Hematopoietic multipotent progenitor cell treated with erythropoietin and hydrocortisone succinate and interleukin-3 and kit ligand, for 15 days (in vitro differentiated cells): Measurements from ENCODE around the gene CPA5.

ENCODE experiments used
- DNase-seq: peaks from one replicate; pipeline ENCODE4 v3.0.0-alpha.2; 2015; ENCODE audit warnings: low spot score

CPA5 gene

DNA sequence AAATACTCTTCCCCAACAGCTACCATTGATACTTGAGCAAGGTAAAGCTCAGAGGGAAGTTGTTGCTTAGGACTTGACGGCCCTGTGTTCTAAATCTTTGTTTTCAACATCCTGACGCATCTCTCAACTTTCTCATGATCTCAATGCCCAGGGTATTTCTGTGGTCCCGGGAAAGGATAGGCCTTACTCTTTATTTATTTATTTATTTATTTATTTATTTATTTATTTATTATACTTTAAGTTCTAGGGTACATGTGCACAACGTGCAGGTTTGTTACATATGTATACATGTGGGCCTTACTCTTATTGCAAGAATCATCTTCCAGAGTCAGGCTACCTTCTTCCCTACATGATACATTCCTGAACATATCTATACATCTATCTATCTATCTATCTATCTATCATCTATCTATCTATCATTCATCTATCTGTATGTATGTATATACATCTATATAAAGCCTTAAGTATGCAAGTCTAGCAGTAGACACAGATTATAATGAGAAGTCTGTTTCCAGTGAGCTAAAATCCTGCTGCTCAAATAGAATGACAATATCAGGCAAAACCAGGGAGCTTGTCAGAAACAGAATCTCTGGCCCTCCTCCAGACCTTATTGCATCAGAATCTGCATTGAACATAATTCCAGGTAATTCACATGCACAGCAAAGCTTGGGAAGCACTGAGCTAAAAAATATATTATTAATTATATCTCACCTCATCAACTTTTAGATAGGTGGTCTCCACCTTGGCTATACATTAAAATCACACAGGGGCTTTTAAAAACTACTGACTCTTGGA, 12.2 kb upstream of the CPA5 start:
- DNase-seq: no peak

DNA sequence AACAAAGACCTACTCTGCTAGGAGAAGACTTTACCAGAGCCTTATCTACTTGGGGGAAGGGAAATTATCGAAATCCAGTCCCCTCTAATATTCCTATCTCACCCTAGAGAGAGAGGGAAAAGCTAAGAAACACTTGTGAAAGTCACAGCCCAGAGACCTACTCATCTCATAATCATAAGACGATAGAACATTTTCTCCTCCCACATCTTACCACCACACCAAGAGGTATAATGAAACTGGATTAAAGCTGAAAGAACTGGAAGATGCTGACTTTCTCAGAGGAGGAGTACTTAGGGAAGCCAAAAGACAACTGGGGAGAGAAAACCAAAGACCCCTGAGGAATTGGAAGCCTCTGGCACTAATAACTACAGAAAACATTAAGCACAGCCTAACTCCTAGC, 10.8 kb upstream of the CPA5 start:
- DNase-seq: no peak

DNA sequence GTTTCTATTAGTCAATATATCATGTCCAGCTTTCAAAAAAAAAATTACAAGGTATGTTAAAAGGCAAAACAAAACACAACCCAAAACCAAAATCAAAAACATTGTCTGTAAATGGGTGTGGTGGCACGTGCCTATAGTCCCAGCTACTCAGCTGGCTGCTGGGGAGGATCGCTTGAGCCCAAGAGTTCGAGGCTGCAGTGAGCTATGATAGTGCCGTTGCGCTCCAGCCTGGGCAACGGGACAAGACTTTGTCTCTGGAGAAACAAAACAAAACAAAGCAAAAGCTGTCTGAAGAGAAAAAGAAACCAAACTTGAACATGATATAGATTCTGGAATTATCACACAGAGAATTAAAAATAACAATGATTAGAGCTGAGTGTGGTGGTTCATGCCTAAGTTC, 10.3 kb upstream of the CPA5 start:
- no peak for DNase-seq

DNA sequence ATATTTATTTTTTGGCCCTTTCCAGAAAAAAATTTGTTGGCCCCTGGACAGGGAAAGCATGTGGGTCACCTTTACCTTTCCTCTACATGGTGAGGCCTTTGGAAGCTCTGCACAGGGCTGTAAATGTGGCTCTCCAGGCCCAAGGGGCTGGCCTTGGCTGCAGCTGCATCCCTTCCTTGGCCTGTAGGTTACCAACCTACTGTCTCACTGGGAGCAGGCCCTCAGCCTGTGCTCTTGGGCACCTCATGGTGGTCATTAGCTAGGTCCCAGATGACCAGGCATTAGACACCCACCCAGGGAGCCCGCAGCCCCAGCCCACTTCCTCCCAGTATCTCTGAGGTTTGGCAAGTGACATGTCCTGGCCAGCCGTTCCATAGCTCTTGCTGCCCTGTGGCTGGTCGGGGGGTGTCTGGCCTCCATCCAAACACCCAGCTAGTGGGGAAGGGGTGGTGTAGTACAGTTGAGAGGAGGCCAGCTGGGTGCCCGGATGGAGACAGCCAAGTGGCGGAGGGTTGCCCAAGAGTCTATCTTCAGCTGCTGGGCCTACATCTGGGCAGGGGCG, 7.1 kb upstream of the CPA5 start:
- no peak for DNase-seq

DNA sequence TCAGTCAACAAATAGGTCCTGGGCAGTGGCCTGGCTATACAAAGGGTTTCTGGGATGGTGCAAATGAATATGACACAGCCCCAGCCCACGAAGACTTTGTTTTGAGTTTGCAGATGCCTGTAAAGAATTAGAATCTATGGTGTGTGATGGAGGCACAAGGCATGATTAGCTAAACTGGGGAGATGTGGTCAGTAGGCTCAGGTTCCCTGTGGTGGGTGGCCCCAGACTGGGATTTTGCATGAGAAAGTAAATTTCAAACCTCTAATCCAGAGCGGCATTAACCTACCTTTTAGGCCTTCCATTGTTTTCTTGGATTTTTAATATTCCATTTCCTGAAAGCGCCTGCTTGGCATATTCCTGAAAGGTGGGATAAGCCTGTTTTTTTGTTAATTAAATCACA, 6.4 kb upstream of the CPA5 start:
- no peak for DNase-seq

DNA sequence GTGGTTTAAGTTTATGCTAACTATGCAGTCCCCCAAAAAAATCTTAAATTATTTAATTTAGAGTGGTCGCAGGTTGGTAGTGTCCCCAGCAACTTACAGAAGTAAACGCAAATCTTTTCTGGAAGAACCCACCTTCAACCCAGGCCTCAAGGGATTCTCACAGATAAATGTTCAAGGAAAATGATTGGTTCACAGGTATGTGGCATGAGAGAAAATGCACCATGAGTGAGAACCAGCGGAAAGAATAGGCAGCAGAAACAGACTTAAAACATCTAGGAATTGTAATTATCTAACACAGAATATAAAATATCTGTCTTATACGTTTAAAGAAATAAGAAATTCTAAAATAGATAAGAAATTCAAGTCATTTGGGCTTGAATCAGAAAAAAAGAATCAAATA, 2.7 kb upstream of the CPA5 start:
- DNase-seq: no peak

DNA sequence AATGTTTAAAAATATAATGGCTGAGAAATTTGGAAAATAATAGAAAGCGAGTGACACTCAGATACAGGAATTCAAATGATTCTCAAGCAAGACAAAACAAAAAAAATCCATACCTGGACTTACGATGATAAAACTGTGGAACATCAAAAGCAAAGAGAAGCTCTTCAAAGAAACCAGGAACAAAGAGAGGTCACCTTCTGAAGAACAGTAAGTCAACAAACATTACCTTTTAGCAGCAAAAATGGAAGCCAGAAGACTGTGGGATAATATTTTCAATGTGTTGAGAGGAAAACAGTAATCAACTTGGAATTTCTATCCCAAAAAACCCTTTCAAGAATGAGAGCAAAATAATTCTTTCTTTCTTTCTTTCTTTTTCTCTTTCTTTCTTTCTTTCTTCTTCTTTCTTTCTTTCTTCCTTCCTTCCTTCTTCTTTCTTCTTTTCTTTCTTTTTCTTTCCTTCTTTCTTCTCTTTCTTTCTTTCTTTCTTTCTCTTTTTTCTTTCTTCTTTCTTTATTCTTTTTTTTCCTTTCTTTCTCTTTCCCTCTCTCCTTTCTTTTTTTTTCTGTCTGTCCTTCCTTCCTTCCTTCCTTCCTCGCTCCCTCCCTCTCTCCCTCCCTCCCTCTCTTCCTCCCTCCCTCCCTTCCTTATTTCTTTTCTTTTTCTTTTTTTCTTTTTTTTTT, 1.8 kb upstream of the CPA5 start:
- no peak for DNase-seq

DNA sequence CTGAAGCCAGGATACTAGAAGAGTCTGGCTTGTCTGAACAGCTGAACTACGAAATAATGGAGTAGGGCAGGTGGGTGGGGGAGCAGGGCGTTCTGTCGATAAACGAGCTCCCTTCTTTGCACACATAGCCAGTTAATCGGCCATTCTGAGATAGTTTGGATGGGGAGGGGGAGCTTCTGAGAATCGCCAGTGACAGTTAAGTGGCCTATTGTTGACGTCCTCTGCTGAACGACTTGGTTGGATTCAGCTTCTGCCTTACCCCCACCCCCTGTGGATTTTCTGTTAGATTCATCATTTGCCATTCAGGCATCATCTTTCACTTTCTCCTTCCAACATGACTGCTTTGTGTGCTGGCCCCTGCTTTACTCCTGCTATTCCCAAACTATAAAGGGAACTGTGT, 520 bp downstream of the CPA5 start:
- no peak for DNase-seq

DNA sequence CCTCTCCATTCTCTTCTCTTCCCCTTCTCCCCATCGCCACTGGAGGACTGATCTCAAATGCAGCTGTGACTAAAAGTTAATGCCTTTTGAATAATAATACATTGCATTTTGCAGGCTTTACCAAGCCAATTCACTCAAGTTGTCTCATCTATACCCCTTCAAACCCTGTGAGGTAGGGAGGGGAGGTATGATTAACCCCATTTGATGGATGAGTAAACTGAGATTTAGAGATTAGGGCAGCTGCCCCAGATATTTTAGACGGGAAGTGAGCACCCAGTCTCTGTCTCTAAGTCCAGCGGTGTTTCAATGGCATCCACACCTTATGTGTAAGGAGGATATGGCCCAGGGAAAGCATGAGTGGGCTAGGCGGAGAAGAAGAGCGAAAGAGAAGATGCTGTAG, 1.1 kb downstream of the CPA5 start:
- no peak for DNase-seq

DNA sequence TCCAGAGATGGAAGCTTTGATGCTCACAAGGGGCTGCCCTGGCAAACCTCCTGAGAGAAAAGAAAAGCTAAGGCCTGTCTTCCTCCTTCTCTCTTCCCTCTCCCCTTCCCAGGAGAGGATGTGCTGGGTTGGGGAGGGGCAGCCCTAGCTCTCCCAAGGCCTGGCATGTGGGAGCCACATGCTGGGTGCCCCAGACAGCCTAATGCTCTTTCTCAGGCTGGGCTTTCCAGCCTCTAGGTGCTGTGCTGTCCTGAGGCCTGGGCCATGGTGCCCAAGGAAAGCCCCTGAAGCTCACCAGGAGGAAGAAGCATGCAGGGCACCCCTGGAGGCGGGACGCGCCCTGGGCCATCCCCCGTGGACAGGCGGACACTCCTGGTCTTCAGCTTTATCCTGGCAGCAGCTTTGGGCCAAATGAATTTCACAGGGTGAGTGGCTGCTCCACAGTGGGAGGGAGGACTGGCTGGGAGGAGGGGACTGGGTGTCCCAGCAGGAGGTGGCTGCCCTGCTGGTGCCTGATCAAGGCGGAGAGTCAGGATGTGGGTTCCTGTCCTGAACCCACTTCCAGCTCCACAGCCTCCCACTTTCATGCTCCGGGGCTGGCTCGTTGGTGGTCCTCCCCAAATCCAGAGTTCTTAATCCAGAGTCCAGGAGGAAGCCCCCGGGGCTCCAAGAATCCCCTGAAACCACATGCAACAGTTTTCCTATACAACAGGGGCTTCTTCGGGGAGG, 1.7 kb downstream of the CPA5 start:
- DNase-seq: no peak

DNA sequence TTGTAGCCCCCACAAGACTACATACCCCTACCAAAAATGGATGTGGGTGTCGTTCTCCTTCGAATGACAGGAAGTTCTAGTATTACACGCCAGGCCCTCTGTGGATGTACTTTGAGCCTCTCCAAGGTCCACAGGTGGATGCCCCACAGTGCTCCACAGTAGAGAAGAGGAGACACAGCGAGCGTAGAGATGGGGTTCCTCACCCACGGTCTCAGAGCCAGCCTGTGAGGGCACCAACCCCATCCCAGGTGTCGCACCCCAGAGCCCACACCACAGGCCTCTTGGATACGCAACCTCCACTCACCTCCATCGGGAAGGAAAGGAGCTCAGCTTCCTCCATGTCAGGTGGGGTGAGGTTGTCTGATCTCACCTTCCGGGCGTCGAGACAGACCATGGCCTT, 2.3 kb downstream of the CPA5 start:
- DNase-seq: no peak

DNA sequence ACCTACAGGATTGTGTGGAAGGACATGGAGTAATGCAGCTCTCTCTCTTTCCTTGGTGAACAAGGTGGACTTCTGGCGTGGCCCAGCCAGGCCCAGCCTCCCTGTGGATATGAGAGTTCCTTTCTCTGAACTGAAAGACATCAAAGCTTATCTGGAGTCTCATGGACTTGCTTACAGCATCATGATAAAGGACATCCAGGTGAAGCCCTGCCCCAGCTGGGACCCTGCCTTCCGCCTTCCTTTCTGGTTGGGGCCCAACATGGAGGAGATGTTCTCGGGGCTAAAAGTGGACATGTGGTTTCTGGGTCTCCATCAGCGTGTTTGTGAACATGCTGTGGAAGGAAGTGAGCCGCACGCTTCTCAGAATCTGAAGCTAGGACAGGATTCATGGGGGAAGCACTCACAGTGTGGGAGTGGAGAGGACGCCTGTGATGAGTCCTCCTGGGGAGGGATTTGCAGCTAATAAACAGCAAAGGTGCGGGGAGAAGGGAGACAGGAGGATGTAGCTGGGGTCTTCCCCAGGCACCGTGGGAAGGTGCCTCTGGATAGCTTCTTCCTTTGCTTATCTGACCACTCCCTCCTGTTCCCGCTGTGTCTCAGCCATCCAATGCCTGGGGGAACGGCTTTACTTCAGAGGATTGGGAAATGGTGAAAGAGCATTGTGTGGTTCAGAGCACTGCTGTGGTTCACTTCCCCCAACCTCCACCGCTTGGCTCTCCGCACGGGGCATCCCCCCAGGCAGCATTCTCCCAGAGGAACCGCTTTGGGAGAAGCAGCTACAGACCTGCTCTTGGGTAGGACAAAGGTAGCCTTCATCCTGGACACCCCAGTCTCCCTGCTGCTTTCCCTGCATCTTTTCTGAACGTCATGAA, 5.5 kb downstream of the CPA5 start:
- no peak for DNase-seq

DNA sequence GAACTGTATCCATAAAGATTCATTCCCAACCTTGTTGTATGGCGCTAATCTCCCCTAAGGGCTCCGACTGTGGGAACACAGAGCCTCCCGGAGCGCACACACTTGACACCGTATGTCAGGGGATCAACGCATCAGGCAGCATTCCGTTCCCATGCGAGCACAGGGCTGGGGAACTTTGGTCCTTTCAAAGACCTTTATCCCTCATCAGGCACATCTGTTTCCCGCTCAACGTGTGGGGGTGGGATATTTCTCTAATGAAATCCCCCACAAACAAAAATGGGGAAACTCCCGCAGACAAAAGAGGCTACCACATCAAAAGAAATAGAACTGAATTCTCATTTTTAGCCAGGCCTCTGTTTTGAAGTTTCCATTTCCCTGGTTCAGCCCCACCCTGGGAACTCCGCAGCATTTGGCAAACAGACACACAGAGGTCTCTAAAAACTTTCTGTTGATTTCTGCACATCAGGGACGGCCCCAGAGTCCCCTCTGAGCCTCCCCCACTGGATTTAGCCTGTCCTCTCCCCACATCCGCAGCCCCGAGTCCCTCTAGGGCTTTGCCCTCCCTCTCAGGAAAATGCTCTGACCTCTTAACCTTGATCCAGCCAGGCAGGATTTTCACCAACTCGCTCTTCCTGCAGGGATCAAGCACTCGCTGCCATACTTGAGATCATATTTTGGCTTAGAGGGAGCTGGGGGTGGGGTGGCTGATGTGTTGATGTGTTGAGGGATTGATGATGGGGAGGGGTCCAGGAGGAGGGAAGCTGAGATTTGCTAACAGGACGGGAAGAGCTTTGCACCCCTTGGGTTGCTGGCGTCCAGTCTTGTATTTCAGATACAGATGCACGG, 6.6 kb downstream of the CPA5 start:
- no peak for DNase-seq

DNA sequence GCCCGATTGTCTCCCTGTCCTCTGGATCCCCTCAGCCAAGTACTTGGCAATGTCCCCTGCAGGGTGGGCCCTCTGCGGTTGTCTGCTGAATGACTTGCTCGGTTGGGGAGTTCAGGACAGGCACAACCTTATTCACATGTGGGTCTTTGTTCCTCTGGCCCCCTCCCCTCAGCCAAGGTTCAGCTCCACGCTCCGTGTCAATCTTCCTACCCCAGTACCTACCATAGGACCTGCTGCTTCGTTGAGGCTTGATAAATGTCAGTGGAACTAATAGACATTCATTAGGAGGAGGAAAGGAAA, 7.1 kb downstream of the CPA5 start:
- DNase-seq: no peak

DNA sequence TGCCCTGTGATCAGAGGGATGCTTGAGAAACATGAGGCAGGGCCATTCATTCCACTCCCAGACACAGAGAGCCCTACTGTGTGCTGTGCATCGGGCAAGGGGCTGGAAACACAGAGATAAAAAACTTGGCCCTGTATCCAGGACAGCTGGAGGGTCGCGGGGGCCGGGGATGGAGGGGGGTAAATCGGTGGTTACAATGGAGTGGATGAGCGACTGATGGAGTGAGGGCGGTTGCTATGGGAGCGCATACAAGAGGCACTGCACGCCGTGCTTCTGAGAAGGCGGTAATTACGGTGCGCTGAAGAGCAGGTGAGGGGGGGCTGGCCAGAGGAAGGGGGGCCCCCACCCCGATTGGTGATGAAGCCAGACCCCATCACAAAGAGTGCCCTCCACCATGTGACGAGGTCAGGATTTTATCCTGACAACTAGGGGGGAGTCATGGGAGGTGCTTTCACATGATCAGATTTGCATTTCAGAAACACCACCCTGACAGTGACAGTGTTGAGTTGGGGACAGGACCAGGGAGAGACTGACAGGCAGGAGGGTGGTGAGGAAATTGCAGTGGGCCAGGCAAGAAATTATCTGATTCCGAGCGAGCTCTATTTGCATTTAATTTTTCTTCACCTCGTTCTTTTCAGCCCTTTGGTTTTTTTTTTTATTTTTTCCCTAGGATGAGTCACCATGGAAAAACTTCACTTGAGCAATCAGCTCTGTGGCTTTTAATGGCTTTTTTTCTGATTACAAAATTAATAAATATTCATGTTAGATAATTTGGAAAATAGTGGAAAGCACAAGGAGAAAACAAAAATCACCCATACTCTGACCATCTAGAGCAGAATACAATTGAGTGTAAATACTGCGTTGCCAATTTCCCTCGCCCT, 7.8 kb downstream of the CPA5 start:
- DNase-seq: no peak

DNA sequence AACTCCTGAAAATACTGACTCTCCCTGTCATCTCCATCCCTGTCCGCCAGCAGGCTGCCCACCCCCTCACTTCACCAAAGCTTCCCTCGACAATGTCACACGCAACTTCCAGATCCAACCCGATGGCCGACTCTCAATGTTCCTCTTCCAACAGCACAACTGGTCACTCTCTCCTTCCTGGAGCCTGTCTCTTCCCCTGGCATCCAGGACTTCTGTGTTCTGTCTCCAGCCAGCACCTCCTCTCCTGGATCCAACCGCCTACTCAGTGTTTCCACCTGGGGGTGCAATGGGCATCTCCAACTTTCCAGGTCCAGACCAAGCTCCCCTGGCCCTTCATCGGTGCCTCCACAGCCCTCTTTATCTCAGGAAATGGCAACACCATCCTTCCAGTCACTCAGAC, 8.6 kb downstream of the CPA5 start:
- no peak for DNase-seq

DNA sequence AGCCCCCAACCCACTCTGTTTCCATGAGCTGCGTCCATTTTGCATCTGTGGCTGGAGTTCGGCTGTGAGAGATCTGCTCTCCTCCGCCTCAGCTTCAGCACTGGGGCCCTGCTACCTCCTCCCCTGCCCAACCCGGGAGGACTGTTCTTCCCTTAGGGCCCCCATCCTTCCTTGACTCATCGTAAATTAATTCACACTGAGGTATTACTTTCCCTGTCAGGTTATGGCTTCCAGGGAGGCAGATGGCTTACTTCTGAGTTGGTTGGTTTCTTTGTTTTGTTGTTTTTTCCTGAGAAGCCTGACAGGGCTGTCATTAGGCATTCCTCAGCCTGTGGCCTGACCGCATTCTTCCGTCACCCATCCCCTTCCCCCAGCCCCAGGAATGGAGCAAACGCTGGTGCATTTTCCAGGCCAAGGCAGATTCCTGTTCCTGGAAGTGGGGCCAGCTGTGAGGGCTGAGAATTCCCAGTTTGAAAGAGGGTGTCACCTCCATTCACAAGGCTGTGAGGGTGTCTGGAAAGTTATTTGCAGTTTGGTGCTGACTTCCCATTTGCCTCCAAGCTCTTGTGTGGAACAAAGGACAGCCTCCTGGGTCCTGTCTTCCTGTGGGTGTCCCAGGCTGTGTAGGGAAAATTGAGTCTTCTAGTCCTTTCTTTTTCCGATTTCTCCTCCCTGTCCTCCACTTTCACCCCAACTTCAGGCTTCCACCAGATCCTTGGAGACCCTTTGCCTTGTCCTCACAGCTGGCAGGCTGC, 11.7 kb downstream of the CPA5 start:
- no peak for DNase-seq

DNA sequence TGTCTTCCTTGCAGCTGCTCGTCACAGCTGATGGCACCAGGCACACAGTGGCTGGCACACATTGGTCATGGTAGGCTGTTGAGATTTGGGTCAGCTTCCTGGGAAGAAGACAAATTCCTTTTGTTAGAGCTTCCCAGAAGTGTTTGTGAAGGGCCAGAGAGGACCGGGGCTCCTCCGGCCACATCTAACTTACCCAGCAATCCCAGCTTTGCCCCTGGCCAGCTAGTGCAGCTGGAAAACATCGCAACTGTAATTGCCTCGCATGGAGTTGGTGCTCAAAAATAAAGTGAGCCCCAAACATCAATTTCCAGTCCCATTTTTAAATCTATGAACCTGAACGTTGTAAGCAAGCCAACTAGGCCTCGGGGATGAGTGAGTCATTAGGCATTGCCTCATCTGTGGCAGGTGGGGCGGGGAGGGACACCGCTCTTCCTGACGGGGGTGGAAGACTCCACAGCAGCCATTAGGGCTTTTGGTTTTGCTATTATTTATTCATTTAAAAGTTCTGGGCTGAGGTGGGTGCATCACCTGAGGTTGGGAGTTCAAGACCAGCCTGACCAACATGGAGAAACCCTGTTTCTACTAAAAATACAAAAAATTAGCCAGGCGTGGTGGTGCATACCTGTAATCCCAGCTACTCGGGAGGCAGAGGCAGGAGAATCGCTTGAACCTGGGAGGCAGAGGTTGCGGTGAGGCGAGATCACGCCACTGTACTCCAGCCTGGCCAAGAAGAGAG, 12.4 kb downstream of the CPA5 start:
- no peak for DNase-seq

DNA sequence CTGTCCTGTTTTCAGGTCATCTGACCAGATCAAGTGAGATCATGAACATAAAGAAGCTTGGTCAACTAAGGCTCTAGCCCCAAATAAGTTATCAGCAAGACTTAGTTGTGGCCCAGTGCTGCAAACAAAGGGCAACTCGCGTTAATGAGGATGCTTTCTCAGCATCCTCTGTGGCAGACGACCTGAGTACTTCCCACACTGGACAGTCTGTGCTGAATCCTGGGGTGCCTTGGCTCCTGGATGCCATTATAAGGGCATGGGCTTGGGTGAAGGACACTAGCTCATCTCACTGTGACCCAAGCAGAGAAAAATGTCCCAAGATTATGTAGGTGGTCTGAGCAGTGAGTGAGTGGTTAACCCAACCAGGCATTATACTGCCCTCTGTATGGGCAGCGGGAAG, 13.9 kb downstream of the CPA5 start:
- DNase-seq: no peak
